Large intestine (tissue), 3 donors: ENCODE measurements around the gene PSMF1. TPM values are rescaled to one million over a fixed set of nuclear protein-coding genes. Genes with fewer than 3 reads are reported as not detected.

Experiments
- DNase-seq, 2 donors: peaks; one replicate each; pipeline versions ENCODE4 v3.0.0 to v3.0.0-alpha.2; 2013
- H3K27ac ChIP-seq: one replicate; pipeline ENCODE4 v1.5.1; 2013; ENCODE audit warnings: low read length
- H3K27me3 ChIP-seq: 2 replicates; pipeline ENCODE4 v1.6.1; 2013; ENCODE audit warnings: low read length; ENCODE audit not compliant: control insufficient read depth, insufficient read depth
- H3K36me3 ChIP-seq: 2 replicates; pipeline ENCODE4 v1.6.1; 2013; ENCODE audit warnings: low read length; ENCODE audit not compliant: control insufficient read depth, insufficient read depth
- H3K4me1 ChIP-seq: one replicate; pipeline ENCODE4 v1.6.1; 2013; ENCODE audit warnings: low read length; ENCODE audit not compliant: control insufficient read depth, insufficient read depth
- H3K4me3 ChIP-seq: one replicate; pipeline ENCODE4 v1.5.1; 2013; ENCODE audit warnings: low read length
- H3K9me3 ChIP-seq: one replicate; pipeline ENCODE4 v1.6.1; 2013; ENCODE audit warnings: mild to moderate bottlenecking, low read depth, low read length, moderate library complexity; ENCODE audit not compliant: control insufficient read depth
- WGBS: methylation state at CpG from one replicate; pipeline ENCODE4 v1.1.5; 2013; ENCODE audit warnings: low lambda C conversion rate; ENCODE audit not compliant: insufficient coverage; 5-methylcytosine and 5-hydroxymethylcytosine counted together
- polyA plus RNA-seq: library from polyadenylated mRNA; unstranded; fragments of 120-200 nt; gene quantifications from one replicate; pipeline ENCODE4 v1.2.1, GENCODE V29; 2013

PSMF1 gene
- polyA plus RNA-seq, 1 donor: 121 TPM

GRCh38 chr20:1185790-1186334 lies 67.5 kb downstream of the PSMF1 start:
- WGBS: no CpG with 5 or more reads among the region's 20 CpGs
- DNase-seq: peak; percentile 50 to 71
- Histone ChIP-seq H3K9me3 (peaks cover 5% of the 10 kb centered on the region), H3K36me3 (peaks cover 2% of the 10 kb centered on the region), H3K4me3 (peak overlapping the region; percentile 52), H3K27ac (peak overlapping the region; percentile 53), H3K27me3 (peaks cover 14% of the 10 kb centered on the region), H3K4me1 (peaks cover 34% of the 10 kb centered on the region)

GRCh38 chr20:1186367-1186991 lies 68.1 kb downstream of the PSMF1 start:
- H3K4me1 ChIP-seq: peaks cover 34% of the 10 kb centered on the region
- peak overlapping the region; percentile 53 for H3K27ac ChIP-seq
- H3K27me3 ChIP-seq: peaks cover 14% of the 10 kb centered on the region
- peaks cover 5% of the 10 kb centered on the region for H3K9me3 ChIP-seq
- WGBS: no CpG with 5 or more reads among the region's 13 CpGs
- peak overlapping the region; percentile 52 for H3K4me3 ChIP-seq
- peaks cover 3% of the 10 kb centered on the region for H3K36me3 ChIP-seq
- DNase-seq: peak in 1 of 2 donors; percentile 37

GRCh38 chr20:1187605-1188171 lies 69.3 kb downstream of the PSMF1 start:
- WGBS: no CpG with 5 or more reads among the region's 4 CpGs
- peaks cover 14% of the 10 kb centered on the region for H3K27me3 ChIP-seq
- peaks cover 3% of the 10 kb centered on the region for H3K36me3 ChIP-seq
- H3K27ac ChIP-seq: peak overlapping the region; percentile 53
- H3K9me3 ChIP-seq: peaks cover 5% of the 10 kb centered on the region
- H3K4me3 ChIP-seq: no peak overlapping the region
- peaks cover 34% of the 10 kb centered on the region for H3K4me1 ChIP-seq
- DNase-seq: peak; percentile 72 to 92

- H3K9me3 ChIP-seq: peaks cover 5% of the 10 kb centered on the region
- H3K4me1 ChIP-seq: peaks cover 34% of the 10 kb centered on the region
- DNase-seq: no peak
- H3K27ac ChIP-seq: peak overlapping the region; percentile 53
- H3K36me3 ChIP-seq: peaks cover 3% of the 10 kb centered on the region
- H3K4me3 ChIP-seq: no peak overlapping the region
- peaks cover 14% of the 10 kb centered on the region for H3K27me3 ChIP-seq
- WGBS: no CpG with 5 or more reads among the region's 1 CpG
Measured at GRCh38 chr20:1188347-1188746, 69.9 kb downstream of the PSMF1 start.

GRCh38 chr20:1189827-1190226 lies 71.4 kb downstream of the PSMF1 start:
- Histone ChIP-seq H3K4me3 (no peak overlapping the region), H3K27me3 (peaks cover 3% of the 10 kb centered on the region), H3K36me3 (peaks cover 3% of the 10 kb centered on the region), H3K4me1 (peaks cover 27% of the 10 kb centered on the region), H3K27ac (no peak overlapping the region), H3K9me3 (peaks cover 5% of the 10 kb centered on the region)
- no peak for DNase-seq
- 79% methylated on average over 1 of the region's 1 CpG for WGBS

GRCh38 chr20:1190847-1191246 lies 72.4 kb downstream of the PSMF1 start:
- no peak overlapping the region for H3K4me3 ChIP-seq

GRCh38 chr20:1191299-1191698 lies 72.9 kb downstream of the PSMF1 start:
- Histone ChIP-seq H3K27ac (no peak overlapping the region), H3K27me3 (no peaks in the 10 kb centered on the region), H3K36me3 (peaks cover 3% of the 10 kb centered on the region), H3K4me3 (no peak overlapping the region), H3K4me1 (peaks cover 31% of the 10 kb centered on the region), H3K9me3 (peaks cover 5% of the 10 kb centered on the region)
- WGBS: no CpG with 5 or more reads among the region's 3 CpGs
- DNase-seq: no peak

More at GRCh38 chr20:1190847-1191246, 72.4 kb downstream of the PSMF1 start:
- no peak for DNase-seq
- Histone ChIP-seq H3K9me3 (peaks cover 5% of the 10 kb centered on the region), H3K27ac (no peak overlapping the region), H3K27me3 (peaks cover 3% of the 10 kb centered on the region), H3K4me1 (peaks cover 35% of the 10 kb centered on the region), H3K36me3 (peaks cover 3% of the 10 kb centered on the region)
- no CpG with 5 or more reads among the region's 3 CpGs for WGBS

- Histone ChIP-seq H3K4me3 (no peak overlapping the region), H3K4me1 (peaks cover 12% of the 10 kb centered on the region), H3K9me3 (no peaks in the 10 kb centered on the region), H3K27me3 (no peaks in the 10 kb centered on the region), H3K27ac (peak overlapping the region; percentile 18), H3K36me3 (peaks cover 3% of the 10 kb centered on the region)
- peak in 1 of 2 donors; percentile 65 for DNase-seq
- no CpG with 5 or more reads among the region's 1 CpG for WGBS
Measured at GRCh38 chr20:1195226-1195625, 76.8 kb downstream of the PSMF1 start.

- WGBS: no CpG with 5 or more reads among the region's 2 CpGs
Measured at GRCh38 chr20:1196634-1197033, 78.2 kb downstream of the PSMF1 start.

GRCh38 chr20:1197801-1198200 lies 79.4 kb downstream of the PSMF1 start:
- Histone ChIP-seq H3K4me1 (peaks cover 12% of the 10 kb centered on the region), H3K27ac (no peak overlapping the region), H3K36me3 (no peaks in the 10 kb centered on the region), H3K27me3 (no peaks in the 10 kb centered on the region), H3K9me3 (no peaks in the 10 kb centered on the region), H3K4me3 (no peak overlapping the region)
- no peak for DNase-seq
- 100% methylated on average over 2 of the region's 7 CpGs for WGBS

More at GRCh38 chr20:1196634-1197033, 78.2 kb downstream of the PSMF1 start:
- no peak for DNase-seq
- H3K36me3 ChIP-seq: no peaks in the 10 kb centered on the region
- no peak overlapping the region for H3K4me3 ChIP-seq
- no peaks in the 10 kb centered on the region for H3K27me3 ChIP-seq
- H3K9me3 ChIP-seq: no peaks in the 10 kb centered on the region
- H3K4me1 ChIP-seq: peaks cover 12% of the 10 kb centered on the region
- H3K27ac ChIP-seq: no peak overlapping the region
